GDM1 (cell line): ENCODE data around the gene RND3.

ENCODE experiments used
- DNase-seq: peaks from one replicate; lab custom pipeline; 2025; lab: John Stamatoyannopoulos, UW

The RND3 gene, protein sequence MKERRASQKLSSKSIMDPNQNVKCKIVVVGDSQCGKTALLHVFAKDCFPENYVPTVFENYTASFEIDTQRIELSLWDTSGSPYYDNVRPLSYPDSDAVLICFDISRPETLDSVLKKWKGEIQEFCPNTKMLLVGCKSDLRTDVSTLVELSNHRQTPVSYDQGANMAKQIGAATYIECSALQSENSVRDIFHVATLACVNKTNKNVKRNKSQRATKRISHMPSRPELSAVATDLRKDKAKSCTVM

DNA sequence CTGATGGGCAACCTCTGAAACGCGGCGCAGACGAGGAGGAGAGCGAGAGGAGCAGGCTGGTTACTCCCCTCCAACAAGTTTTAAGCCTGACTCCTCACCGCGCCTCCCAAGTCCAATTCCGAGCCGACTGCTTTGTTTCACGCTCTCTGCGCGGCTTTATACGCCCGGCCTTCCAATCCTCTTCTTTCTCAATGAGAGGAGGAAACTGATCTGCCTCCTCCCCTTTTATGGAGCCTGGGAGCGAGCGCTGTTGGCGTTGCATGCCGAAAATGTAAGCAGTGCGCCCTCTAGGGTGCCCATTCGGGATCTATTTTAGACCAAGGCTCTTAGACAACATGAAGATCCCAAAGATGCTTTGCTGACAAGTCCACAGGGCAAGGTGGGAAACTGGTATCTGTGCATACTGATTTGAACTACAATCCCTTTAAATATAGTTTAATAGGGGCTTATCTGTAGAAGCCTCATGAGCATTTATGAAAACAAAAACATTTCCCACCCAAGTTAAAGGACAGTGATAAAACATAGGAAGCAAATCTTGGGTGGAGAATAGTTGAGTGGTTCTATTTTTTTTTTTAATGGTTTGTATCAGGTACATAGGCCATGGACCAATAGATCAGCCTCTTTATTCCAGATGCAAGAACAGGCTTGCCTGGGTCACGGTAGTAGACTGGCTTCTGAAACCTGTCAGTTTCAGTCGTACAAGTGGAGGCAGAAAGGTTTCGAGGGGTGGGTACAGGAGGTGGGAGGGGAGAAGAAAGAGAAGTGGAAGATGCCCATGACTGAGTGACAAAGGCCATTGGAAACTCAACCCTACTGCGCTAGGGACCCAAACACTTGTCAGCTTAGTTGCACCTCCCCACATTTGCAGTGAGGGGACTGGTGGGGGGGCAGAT lies at the start of gene RND3:
TSS of gene RND3 (minus strand) at position 131 of the 893 bp plus-strand sequence. CDS start 250 bp downstream, outside the sequence.
- peak; percentile 49 for DNase-seq

DNA sequence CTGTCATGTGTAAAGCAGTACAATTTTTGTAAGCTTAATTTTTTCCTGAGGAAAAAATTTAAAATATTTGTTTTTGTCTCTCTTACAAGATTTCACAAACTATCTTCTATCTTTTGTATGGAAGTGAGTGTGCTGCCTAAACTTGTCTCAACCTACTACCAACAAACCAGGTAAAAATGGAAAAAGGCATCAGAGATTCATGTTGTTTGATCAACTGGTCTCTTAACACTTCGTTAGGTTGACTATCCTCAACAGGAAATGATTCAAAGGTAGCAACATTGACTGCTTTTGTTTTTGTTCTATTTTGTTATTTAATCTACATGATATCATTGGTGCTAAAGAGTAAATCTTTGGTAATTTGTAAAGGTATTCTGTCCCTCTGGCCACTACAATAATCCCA lies 47.7 kb upstream of the RND3 start:
- no peak for DNase-seq

DNA sequence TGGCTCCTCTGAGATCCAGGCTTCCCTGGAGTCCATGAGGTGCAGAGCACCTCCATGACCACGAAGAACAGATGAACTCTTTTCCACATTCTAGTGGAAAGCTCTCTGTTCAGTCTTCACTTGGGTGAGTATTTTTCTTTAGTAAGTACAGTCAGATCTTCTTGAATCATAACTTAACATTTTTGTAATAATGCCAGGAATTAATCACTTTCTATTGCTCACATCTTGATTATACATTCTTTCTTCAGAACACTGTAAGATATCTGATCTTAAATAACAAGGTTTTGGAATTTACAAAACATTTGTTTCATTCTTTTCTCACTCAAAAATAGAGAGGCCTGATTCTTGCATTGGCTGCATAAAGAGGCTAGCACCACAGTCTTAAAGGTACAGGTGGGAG lies 45.4 kb upstream of the RND3 start:
- DNase-seq = no peak

DNA sequence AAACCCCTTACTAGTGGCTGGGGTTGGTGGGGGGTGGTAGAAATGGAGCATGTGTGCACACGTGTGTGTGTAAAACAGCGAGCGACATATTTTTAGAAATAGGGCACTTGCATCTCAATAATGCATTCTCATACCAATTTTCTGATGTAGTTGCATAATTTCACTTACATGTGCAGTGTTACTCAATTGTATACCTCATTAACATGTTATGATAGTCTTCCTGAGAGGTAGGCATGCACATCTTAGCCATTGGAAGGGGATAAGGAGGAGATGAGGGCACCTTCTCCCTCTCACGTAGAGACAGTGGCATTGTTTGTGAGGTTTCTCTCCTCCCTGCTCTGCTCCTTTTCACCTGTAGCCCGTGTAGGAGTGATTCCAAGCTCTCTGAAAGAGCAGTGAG lies 44.6 kb upstream of the RND3 start:
- no peak for DNase-seq

DNA sequence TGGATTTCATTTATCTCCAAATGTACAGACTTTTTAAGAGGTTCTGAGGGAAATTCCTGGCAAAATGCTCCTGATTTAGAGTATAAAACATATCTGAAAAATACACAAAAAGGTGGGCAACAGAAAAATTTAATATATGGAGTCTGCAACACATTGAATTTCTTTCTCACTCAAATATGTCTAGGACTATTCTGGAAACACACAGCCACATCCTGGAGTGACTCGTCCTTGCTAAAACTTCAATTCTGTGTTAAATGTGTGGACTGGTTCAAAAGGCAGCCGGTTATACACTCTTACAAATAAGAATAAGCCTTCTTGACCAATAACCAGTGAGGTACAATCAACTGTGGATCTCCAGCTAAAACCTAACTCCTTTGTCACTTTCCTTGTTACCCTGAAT lies 44.1 kb upstream of the RND3 start:
- DNase-seq = no peak

DNA sequence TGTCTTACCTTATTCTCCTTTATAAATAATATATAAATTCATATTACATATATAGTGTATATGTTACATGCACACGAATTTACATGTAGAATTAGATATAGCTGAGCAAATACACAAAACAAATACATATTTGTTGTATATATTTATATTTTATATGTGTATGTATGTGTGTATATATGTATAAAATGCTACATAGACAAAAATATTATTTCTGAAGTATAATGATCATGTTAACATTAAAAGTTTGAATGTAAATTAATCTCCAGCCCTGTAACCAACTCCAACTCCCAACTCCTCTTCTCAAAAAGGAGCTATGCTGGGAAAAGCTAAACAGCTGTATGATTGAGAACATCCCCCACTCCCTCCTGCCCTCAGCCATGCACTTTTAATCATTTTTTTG lies 42.7 kb upstream of the RND3 start:
- no peak for DNase-seq

DNA sequence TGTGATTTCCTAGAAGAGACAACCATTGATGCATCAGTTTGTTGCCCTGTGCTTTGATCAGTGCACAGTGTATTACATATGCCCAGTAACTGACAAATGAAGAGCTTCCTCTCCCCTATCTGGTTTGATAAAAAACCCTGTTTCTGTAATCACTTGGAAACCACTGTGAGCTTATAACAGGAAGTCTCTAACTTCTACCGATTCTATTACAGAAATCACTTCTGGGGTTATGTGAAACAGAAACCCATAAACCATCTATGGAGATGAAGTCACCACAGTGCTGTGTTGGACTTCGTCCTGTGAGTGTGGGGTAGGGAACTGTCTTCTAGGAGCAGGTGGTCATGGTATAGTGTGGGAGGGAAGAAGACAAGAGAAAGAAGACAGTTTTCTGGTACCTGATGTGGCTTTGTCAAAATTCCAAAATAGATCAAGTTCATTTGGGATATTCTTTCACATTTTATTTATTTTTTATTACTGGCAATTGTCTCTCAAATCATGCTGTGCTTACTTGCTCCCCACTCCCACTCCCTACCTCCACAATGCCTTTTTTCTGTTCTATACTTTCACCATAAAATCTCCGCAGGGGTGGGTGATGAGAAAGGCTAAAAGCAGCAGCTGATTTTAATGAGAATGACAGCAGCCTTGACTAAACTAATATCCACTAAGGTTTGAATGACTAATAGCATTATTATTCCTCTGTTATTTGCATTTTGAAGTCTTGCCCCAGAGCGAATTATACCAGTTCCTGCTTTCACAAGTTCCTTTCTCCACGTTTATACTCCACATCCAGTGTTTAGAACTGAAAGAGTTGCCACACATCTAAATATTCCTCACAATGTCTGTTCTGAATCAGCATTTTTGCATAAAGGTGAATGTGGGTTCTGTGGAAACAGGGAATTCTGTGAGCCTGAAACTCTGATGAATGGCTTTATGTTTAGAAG lies 41.7 kb upstream of the RND3 start:
- no peak for DNase-seq

DNA sequence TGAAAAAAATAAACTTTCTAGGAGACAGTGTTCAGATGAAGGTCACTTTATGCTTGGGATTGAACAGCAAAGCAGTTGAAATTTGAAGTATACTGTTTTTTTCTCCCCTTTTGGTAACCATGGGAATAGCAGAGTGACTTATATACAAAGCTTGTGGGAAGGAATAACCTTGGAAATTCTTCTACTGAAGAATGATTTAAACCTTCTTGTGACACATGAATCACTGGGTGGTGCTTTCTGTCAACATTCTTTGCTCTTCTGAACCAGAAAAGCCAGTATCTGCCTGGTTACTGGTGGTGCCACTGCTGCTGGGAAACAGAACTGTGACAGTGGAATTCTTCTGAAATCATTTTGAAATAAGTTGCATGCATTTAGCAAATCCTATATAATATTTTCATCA lies 39.4 kb upstream of the RND3 start:
- no peak for DNase-seq

DNA sequence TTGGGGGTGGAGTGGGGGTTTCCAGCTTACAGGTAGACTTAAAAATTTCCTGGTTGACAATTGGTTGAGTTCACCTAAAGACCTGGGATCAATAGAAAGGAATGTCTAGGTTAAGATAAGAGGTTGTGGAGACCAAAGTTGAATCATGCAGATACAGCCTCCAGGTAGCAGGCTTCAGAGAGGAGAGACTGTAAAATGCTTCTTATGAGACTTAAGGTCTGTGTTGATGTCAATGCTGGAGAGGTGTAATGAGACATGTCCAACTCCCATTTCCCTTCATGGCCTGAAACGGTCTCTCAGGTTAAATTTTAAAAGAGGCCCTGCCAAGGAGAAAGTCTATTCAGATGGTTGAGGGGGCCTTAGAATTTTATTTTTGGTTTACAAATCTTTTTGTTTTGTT lies 38.5 kb upstream of the RND3 start:
- no peak for DNase-seq

DNA sequence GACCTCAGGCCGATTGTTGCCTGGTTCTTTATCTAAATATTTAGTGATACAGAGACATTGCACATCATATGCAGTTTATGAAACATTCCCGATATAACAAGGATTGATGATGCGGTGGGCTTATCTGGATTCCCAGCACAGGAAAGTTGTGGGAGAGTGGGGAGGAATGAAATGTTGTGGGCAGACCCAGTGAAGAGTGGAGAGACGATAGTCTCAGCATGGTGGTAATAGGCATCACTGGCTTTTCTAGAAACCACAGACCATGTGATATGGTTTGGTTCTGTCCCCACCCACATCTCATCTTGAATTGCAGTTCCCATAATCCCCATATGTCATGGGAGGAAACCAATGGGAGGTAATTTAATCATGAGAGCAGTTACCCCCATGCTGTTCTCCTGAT lies 34.8 kb upstream of the RND3 start:
- DNase-seq = no peak

DNA sequence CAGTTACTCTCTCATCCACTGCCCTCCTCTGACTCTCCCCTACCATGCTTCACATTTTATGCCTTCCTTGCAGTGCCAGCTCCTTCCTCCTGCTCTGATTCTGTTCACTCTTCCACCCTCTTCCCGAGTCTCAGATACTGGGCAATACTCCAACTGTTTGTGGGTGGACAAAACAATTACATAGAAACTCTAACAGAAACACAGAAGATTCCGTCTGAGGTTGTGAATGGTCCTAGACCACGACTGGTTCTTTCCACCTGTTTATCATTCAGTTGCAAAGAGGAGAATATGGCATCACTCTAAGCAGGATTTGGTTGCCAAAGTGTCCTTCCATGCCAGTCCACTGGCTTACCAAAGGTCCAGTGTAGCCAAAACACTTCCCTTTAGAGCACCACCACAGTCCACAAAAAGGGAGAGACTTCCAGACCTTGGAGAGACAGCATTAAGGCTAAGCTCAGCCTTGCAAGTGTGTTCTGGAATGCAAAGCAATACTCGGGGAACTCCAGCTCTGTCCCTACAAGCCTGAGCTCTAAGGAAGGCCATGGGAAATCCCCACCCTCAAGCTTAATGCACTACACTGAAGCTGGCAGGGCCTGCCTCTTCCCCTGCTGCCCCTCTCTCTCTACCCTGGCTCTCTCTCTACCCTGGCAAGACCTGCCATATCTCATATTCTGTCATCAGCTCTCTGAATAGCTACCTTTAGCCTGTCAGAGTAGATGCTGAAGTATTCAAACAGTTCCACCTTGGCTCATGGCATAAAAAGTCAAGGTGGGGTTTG lies 33.6 kb upstream of the RND3 start:
- no peak for DNase-seq

DNA sequence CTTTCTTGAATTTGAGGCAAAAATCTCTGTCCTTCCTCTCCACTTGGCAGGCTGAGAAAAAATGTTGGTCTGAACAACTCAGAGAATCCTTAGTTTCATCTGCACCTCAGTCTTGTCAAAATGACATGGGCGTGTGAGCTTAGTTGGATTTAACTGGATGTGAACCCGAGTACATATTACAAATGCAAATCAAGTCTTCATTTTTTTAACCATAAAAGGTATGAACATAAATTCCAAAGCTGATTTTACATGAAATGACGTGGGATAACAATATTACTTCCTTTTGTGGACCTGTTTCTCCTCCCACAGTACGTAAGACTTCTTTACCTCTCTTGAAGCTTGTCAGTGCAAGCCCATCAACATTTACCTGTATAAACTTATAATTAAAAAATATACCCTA lies 32.6 kb upstream of the RND3 start:
- DNase-seq = no peak

DNA sequence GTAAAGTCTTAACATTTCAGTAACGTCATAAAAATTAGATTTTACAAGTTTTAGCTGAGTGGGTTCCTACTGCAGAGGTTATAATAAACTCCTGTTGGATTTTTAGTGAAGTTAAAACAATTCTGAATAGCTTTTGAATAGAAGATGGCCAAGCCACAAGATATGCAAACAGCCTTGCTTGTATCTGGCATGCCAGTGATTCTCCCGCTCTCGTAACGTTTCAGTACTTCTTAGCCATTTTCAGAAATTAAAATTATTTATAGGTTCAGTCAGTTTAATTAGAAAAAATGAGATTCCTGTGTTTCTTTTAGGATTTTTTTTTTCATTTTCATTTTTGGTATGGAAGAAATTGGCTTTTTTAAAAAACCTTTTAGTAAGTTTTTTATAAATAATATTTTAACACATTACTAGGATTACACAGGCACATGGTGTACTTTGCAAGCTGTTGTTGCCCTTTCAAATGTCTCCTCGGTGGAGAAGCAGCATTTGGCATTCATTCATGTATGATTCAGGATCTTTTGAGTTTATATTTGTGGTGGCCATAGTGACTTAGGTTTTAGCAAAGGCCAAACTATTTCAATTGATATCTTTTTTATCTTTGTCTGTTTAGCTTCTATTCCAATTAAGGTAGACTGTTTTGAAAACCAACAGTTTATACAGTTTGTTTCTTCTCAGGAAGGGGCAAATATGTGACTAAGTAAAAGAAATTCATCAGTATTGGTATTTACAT lies 30.6 kb upstream of the RND3 start:
- DNase-seq = no peak

DNA sequence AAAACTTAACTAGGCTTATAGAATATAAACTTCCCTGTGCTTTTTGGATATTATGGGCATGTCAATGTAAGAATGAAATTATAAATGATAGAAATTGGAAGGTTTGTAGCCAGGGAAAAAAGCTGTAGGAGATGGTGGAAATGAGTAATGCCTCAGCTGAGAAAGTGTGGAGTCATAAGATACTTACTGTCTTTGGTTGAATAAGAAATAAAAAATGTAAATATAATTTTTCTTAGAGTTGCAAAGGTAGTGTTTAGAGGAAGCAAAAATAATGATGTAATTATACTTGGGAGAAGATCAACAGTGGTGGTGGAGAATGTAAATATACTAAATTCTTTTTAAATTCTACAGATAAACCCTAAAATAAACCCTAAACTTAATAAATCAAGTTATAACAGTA lies 26.2 kb upstream of the RND3 start:
- DNase-seq = no peak

DNA sequence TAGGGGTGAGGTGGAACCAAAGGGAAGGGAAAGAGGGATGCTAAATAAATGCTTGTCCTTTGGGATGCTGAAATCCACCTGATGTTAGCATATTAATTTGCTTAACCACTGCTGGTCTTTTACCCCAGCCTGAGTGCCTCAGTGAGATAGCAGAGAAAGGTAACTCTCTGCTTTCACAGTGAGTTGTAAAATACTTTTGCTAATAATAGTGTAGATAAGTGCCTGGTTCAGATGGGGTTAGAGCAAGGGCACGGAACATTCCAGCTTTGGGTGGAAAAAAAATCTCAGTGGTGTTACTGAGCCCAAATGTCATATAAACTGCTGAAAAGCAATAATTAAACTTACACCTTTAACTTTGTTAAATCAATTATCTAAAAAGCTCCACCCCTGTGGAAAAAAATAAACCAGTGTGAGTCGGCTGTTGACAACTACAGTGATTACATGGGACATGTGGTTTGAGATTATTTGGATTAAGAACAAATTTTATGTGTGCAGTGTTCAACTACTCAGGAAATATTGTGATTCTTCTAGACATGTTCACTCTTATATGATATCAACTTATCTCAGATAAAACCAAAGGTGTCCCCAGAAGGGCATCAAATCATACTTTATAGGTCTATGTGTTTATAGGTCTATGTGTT lies 21.1 kb upstream of the RND3 start:
- no peak for DNase-seq

DNA sequence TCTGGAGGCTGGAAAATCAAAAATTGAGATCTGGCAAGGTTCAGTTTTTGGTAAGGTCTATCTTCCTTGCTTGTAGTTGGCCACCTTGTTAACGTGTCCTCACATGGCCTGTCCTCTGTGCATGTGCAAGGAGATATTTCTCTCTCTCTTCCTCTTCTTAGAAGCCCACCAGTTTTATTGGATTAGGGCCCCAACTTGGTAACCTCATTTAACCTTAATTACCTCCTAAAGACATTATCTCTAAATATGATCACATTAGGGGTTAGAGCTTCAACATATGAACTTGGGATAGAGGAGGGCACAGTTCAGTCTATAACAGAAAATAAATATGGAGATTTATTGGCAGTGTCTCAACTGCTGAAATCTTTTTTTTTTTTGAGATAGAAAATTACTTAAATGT lies 19.6 kb upstream of the RND3 start:
- DNase-seq = no peak

DNA sequence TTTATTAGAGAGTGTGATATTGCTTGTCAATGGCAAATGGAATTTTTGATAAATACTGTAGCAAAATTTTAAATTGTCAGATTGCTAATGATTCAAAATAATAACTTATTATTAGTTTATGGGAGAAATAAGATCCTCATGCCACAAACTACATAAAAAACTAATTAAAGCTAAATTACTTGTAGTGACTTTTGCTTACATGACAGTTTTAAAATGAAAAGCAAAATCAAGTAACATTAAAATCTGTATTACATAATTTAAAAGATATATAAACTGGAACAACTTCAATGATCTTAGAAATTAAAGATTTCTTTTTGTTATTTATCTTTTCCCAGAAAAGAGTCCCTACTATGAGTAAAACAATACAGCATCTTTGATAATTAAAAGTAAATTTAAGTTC lies 17.7 kb upstream of the RND3 start:
- no peak for DNase-seq

DNA sequence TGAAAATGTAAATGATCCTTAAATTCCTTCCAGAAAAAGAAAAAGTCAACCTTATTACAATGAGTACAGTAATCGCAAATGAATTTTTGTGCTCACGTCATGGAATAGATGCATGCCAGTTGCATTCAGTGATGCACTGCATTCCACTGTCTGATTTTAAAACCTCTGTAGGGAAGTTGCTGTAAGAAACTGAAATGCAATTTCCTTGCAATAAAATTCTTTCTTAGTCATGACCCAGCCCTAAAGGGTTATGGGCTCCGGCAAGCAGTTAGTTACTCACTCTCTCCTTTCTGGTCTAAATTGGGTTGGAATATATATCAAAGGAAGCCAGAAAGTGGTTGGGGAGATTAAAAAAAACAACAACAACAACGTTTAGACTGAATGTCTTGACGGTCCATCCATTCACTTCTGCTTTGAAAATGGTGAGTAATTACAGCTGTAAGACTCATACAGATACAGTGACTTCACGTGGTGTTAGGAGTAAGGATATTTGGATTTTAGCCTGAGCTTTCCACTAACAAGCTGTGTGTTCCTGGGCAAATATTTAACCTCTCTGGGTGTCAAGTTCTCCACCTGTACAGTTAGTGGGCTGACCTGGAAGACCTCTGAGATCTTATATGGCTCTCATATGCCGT lies 8.6 kb upstream of the RND3 start:
- no peak for DNase-seq

DNA sequence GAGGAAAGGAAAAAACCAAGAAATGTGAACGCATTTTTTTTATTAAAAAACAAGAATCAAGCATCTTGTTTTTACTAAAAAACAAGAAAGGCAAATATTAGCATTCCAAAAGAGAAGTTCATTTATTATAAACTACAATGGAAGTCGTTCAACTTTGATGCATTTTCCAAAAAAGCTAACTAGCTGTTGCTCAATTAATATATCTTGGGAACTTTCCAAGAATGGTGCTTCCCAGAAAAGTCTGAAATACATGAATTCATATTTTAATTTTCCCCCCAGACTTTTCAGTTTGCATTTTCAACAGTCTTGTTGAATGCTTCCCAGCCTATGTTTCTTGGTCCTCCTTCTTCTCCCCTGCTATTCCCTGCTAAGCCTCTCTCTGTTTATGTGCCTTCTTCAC lies 7.5 kb upstream of the RND3 start:
- DNase-seq = no peak
